Vagina (tissue), 2 donors: ENCODE data around the gene KIF14. TPM values are rescaled to one million over a fixed set of nuclear protein-coding genes. Genes with fewer than 3 reads are reported as not detected.
A peak's percentile ranks its signal among the peaks of the same experiment; 100 is the strongest.

Experiments
- DNase-seq, 2 donors: peaks; one replicate each; pipeline ENCODE4 v3.0.0-alpha.2; 2017; ENCODE audit errors: extremely low spot score in 2 of 2
- H3K27ac ChIP-seq: fragments of 200-600 bp; sonication (generic); one replicate; pipeline ENCODE4 v1.5.1; 2019
- H3K27me3 ChIP-seq: fragments of 200-600 bp; sonication (generic); one replicate; pipeline ENCODE4 v1.5.1; 2019
- H3K36me3 ChIP-seq, 2 donors: fragments of 200-600 bp; sonication (generic); one replicate each; pipeline ENCODE4 v1.5.1; 2017 to 2019
- H3K4me1 ChIP-seq: fragments of 200-600 bp; sonication (generic); one replicate; pipeline ENCODE4 v1.5.1; 2019
- H3K4me3 ChIP-seq, 2 donors: fragments of 200-600 bp; sonication (generic); 1 replicate in 1 of 2; 2 replicates in 1 of 2; pipeline ENCODE4 v1.5.1; 2016 to 2019
- H3K9me3 ChIP-seq: fragments of 200-600 bp; sonication (generic); one replicate; pipeline ENCODE4 v1.5.1; 2019
- POLR2A ChIP-seq, 2 donors: fragments of 450-650 bp; IDR thresholded peaks; one replicate each; pipeline ENCODE4 v1.6.1; 2017; ENCODE audit warnings: antibody characterized with exemption in 2 of 2, mild to moderate bottlenecking in 2 of 2, moderate library complexity in 2 of 2
- POLR2AphosphoS5 ChIP-seq, 2 donors: sonication (generic); formaldehyde crosslinking; IDR thresholded peaks; one replicate each; pipeline ENCODE4 v1.9.0; 2017; ENCODE audit warnings: antibody characterized with exemption in 2 of 2, mild to moderate bottlenecking in 2 of 2, low read depth in 1 of 2; ENCODE audit not compliant: insufficient read depth in 1 of 2
- intact Hi-C: fragments of 100-400 bp; cut with DNase I; formaldehyde crosslinking; loops from one replicate; pipeline ENCODE4 v1.15.1; 2023
- total RNA-seq: library from RNA; depleted of rRNA; stranded (reverse); fragments of >200 nt; gene quantifications from one replicate; pipeline ENCODE4 v1.2.3, GENCODE V29; 2016
- TF ChIP-seq, protein P1 (sequence below), 3 experiments: fragments of 450-650 bp in 2 of 3; fragments of 200-600 bp in 1 of 3; sonication (generic) in 1 of 3; IDR thresholded peaks; one replicate each; pipeline ENCODE4 v1.5.1; 2017 to 2019; ENCODE audit warnings: antibody characterized with exemption in 3 of 3, mild to moderate bottlenecking in 2 of 3, moderate library complexity in 2 of 3

KIF14 gene
- total RNA-seq, 1 donor from 2014 or later = 0.74 TPM

DNA sequence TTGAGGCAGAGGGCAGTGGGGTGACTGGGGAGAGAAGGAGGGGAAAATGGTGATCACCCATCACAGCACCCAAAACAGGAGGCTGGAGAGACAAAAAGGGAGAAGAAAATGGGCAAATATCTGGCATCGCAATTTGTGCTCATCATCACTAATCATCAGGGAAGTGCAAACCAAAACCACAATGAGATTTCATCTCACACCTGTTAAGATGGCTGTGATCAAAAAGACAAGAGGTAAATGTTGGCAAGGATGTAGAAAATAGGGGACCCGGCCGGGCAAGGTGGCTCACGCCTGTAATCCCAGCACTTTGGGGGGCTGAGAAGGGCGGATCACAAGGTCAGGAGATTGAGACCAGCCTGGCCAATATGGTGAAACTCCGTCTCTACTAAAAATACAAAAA, 74.0 kb downstream of the KIF14 start:
- intact Hi-C loops = no loop called here

DNA sequence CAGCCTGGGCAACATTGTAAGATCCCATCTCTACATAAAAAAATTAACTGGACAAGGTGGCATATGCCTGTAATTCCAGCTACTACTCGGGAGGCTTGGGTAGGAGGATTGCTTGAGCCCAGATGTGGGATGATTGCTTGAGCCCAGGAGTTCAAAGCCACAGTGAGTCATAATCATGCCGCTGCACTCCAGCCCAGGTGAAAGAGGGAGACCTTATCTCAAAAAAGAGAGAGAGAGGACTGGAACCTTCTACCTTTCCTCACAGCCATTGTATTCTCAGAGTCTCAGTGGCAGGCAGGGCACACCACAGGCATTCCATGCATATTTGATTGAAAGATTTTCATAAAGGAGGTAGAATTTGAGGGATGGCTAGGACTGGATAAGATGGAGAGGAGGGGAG, 78.4 kb downstream of the KIF14 start:
- DNase-seq = no peak
- Histone ChIP-seq H3K36me3 (no peaks in the 10 kb centered on the region), H3K27ac (no peak overlapping the region), H3K9me3 (no peaks in the 10 kb centered on the region), H3K4me1 (no peaks in the 10 kb centered on the region), H3K27me3 (no peaks in the 10 kb centered on the region), H3K4me3 (no peak overlapping the region)
- TF ChIP-seq POLR2AphosphoS5 (IDR thresholded peaks at IDR 0.05; ENCODE audit: insufficient read depth in 1 of 2, low read depth in 1 of 2) (no peak), POLR2A (IDR thresholded peaks at IDR 0.05) (no peak)
- TF ChIP-seq, protein P1, sequence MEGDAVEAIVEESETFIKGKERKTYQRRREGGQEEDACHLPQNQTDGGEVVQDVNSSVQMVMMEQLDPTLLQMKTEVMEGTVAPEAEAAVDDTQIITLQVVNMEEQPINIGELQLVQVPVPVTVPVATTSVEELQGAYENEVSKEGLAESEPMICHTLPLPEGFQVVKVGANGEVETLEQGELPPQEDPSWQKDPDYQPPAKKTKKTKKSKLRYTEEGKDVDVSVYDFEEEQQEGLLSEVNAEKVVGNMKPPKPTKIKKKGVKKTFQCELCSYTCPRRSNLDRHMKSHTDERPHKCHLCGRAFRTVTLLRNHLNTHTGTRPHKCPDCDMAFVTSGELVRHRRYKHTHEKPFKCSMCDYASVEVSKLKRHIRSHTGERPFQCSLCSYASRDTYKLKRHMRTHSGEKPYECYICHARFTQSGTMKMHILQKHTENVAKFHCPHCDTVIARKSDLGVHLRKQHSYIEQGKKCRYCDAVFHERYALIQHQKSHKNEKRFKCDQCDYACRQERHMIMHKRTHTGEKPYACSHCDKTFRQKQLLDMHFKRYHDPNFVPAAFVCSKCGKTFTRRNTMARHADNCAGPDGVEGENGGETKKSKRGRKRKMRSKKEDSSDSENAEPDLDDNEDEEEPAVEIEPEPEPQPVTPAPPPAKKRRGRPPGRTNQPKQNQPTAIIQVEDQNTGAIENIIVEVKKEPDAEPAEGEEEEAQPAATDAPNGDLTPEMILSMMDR (IDR thresholded peaks at IDR 0.05) = no peak
- intact Hi-C loops = no loop called here

More for the DNA sequence above, 74.0 kb downstream of the KIF14 start:
- Histone ChIP-seq H3K9me3 (no peaks in the 10 kb centered on the region), H3K4me3 (no peak overlapping the region), H3K36me3 (no peaks in the 10 kb centered on the region), H3K4me1 (no peaks in the 10 kb centered on the region), H3K27me3 (no peaks in the 10 kb centered on the region), H3K27ac (no peak overlapping the region)
- peak in 1 of 2 donors; percentile 13 for DNase-seq
- TF ChIP-seq, protein P1 (IDR thresholded peaks at IDR 0.05) = no peak
- TF ChIP-seq POLR2A (IDR thresholded peaks at IDR 0.05) = no peak
- TF ChIP-seq POLR2AphosphoS5 (IDR thresholded peaks at IDR 0.05; ENCODE audit: insufficient read depth in 1 of 2, low read depth in 1 of 2) = no peak

DNA sequence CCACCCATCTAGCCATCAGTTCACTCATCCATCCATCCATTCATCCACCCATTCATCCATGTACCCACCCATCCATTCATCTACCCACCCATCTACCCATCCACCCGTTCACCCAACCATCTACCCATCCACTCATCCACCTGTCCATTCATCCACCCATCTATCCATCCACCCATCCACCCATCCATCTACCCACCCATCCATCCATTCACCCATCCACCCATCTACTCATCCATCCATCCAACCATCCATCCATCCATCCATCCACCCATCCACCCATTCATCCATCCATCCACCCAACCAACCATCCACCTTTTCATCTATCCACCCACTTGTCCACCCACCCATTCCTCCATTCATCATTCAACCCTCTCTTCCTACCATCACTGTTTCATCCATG, 80.3 kb downstream of the KIF14 start:
- Histone ChIP-seq H3K4me1 (no peaks in the 10 kb centered on the region), H3K9me3 (no peaks in the 10 kb centered on the region), H3K36me3 (no peaks in the 10 kb centered on the region), H3K4me3 (no peak overlapping the region), H3K27ac (no peak overlapping the region), H3K27me3 (no peaks in the 10 kb centered on the region)
- TF ChIP-seq POLR2A (IDR thresholded peaks at IDR 0.05) (no peak), POLR2AphosphoS5 (IDR thresholded peaks at IDR 0.05; ENCODE audit: insufficient read depth in 1 of 2, low read depth in 1 of 2) (no peak)
- TF ChIP-seq, protein P1 (IDR thresholded peaks at IDR 0.05) = no peak
- intact Hi-C loops = no loop called here
- DNase-seq = no peak

DNA sequence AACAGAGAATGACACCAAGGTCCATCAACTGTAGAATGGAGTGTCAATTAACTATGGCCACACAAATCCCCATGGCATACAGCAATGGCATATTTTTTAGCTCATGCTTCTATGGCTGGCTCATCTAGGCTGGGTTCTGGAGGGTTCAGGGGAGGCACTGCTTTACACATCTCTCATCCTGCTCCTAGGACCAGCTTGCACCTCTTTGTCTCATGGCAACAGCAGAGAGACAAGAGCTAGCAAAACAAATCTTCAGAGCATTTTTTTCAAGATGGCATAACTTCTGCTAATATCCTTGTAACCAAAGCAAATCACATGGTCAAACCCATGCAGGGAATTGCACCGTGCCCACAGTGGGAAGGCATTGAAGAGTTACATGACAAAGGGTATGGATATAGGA, 82.4 kb downstream of the KIF14 start:
- TF ChIP-seq POLR2A (IDR thresholded peaks at IDR 0.05) (no peak), POLR2AphosphoS5 (IDR thresholded peaks at IDR 0.05; ENCODE audit: insufficient read depth in 1 of 2, low read depth in 1 of 2) (no peak)
- TF ChIP-seq, protein P1 (IDR thresholded peaks at IDR 0.05) = no peak
- H3K27ac ChIP-seq = no peak overlapping the region
- H3K4me3 ChIP-seq = no peak overlapping the region
- H3K9me3 ChIP-seq = no peaks in the 10 kb centered on the region
- DNase-seq = no peak
- no peaks in the 10 kb centered on the region for H3K4me1 ChIP-seq
- H3K36me3 ChIP-seq = no peaks in the 10 kb centered on the region
- no peaks in the 10 kb centered on the region for H3K27me3 ChIP-seq
- intact Hi-C loops = no loop called here

DNA sequence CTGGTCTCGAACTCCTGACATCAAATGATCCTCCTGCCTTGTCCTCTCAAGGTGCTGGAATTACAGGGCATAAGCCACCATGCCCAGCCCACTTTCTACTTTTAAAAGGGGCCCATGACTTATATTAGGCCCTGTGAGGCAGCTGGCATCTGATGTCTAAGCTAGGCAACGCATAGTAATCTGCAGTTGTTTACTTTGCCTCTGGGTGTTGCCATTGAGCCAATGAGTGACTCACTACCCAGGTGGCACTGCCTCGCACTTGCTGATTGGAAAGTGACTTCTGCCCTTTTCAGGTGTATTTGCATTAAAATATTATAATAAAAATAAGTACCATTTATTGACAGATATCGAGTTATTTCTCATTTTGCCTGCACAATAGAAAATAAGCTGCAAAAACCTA, 84.9 kb downstream of the KIF14 start:
- no peak for DNase-seq
- Histone ChIP-seq H3K27ac (no peak overlapping the region), H3K4me3 (no peak overlapping the region), H3K36me3 (no peaks in the 10 kb centered on the region), H3K4me1 (no peaks in the 10 kb centered on the region), H3K27me3 (no peaks in the 10 kb centered on the region), H3K9me3 (no peaks in the 10 kb centered on the region)
- TF ChIP-seq, protein P1 (IDR thresholded peaks at IDR 0.05) = no peak
- TF ChIP-seq POLR2AphosphoS5 (IDR thresholded peaks at IDR 0.05; ENCODE audit: insufficient read depth in 1 of 2, low read depth in 1 of 2) = no peak
- TF ChIP-seq POLR2A (IDR thresholded peaks at IDR 0.05) = no peak
- intact Hi-C loops = no loop called here
